Fibroblast of skin of scalp (primary cell): ENCODE data around the gene IRS2.
"Not testable (repeated sequence)": the region's sequence is repeated elsewhere in the genome, so short reads cannot be mapped to it uniquely, and the experiment has no call there.

Experiments used
- DNase-seq: peaks from one replicate; pipeline ENCODE4 v3.0.0-alpha.2; 2013

The IRS2 gene

DNA sequence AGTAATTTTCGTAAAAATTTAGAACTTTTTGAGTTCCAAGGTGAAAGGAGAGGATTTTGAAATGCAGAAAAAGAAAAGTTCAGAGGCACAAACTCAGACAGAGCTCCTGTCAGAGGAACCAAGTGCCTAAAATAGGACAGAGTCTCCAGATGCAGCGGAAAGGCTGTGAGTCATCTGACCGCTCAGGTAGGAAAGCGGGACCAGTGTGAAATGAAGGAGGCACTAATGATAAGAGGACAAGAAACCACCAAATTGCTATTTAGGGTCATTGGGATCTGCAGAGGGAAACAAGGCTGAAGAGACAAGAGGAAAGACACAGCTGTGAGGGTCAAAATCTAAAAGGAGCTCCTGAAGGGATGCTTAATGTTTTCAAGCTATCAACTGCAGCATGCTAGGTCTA lies 34.9 kb downstream of the IRS2 start:
- DNase-seq: no peak

- no peak for DNase-seq
Observed at GRCh38 chr13:109750221-109750775, 36.1 kb downstream of the IRS2 start.

GRCh38 chr13:109749365-109749764 lies 37.0 kb downstream of the IRS2 start:
- no peak for DNase-seq

DNA sequence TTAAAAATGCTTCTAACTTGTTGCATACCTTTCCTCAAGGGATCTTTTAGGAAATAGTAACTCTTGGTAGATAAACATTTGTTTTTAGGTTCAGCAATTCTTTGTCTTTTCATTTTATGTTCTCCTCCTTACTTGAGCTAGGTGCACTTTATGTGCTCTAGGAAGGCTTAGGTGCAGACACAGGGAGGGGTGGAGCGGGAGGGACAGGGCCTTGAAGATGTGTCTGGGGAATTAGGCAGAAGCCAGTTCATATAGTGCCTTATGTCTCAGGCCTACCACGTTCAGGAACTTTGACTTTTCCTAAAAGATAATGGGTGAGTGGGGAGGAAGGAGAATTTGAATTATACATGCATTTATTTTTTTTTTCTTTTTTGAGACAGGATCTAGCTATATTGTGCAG lies 37.7 kb downstream of the IRS2 start:
- no peak for DNase-seq

GRCh38 chr13:109747524-109747923 lies 38.9 kb downstream of the IRS2 start:
- DNase-seq: peak; percentile 27

DNA sequence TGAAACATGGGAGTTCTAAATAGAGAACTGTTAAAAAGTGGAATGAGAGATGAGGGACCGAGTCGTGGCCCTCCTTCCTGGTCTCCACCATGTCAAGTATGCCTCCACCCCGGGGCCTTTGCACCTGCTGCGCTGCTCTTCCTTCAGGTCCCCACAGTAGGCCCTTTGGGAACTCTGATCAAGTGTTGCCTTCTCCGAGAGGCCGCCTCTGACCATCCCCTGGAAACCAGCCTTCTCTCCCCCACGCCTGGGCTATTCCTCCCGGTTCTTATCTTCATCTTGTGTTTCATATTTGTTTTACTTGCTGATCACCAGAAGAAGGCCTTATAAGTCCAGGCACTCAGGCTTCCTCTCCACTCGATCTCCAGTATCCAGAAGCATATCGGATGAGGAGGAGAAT lies 40.0 kb downstream of the IRS2 start:
- no peak for DNase-seq

GRCh38 chr13:109745702-109746101 lies 40.7 kb downstream of the IRS2 start:
- DNase-seq: no peak

DNA sequence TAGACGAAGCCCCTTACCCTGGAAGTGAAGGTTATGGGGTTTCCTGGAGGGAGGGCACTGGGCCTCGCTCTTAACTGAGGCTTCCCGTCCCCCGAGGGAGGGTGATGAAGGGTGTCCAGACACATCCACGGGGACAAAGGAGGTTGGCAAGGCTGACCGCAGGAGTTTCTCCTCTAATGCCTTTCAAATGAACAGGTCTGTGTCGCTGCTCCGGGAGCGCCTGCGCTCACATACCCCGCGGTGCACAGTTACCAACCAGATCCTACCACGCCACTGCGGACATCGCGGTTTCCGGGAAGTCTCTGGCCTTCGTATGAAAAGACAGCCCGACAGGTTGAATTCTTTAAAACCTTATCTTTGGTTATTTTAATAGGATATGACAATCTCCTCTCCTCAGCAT lies 41.3 kb downstream of the IRS2 start:
- DNase-seq: no peak

DNA sequence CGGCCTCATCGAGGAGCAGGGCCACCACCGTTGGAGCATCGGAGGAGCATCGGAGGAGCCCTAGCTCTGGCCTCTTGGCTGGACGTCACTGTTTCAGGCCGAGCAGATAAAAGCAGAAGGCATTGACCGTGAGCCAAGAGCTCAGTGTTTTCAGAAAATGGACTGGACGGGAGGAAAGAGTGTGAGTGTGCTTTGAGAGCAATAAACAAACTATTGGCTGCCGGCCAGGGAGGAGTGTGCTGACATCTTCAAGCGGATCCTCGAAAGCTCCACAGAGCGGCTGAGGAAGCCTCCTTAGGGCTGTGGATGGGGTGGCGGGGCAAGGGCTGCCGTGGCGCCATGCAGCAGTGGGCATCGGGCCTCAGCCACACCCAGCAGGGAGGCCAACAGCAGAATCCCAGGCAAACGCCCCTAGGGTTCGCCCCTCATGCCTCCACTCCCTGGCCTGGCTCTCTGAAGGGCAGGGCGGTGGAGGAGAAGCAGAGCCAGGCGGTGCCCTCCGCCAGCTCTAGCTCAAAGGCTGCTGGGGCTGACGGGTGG lies 41.8 kb downstream of the IRS2 start:
- DNase-seq: no peak

DNA sequence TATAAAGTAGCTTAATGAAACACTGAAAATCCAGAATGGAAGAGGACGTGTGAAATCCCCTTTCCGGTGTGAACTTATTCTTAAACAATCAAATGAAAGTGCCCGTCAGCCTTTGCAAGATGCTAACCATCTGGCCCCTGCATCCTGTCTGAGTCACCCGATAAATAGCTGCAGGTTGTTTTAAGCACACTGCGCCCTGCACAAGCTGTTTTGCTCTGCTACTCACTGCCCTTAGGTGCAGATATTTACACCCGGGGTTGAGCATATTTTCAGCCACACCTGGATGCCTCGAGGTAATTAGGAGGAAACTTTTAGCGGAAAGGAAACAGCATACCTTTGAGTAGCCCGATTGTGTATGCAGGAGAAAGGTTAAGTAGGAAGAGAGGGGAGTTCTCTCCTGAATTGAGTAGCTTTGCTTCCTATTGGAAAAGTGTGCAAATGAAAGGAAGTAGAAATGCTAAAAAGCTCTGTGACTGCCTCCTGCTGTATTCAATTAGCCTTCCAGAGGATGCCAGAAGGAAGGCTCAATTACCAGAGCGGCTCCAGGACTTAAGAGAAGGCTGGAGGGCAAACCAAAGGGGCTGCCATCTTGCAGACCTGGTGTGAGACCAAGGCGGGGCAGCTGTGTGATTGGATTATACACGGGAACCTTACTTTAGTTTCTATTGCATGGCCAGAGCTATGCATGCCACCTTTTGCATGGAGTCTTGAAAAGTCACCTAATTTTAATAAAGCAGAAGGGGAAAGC lies 42.5 kb downstream of the IRS2 start:
- peak; percentile 34 for DNase-seq

DNA sequence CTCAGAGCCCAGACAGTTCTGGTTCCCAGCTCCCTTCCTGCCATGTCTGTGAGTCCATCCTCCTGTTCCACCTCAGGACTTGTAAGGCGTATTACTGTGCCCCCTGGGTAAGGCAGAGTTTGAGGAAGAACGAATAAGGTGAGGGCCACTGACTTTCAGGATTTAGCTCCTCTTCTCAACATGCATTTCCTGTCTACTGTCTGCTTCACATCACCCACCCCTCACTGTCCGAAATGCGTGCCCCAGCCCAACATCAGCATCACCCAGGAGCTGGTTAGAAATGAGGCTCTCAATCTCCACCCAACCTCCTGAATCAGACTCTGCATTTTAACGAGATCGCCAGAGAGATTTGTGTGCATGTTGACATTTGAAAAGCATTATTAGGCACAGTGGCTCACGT lies 44.4 kb downstream of the IRS2 start:
- no peak for DNase-seq

DNA sequence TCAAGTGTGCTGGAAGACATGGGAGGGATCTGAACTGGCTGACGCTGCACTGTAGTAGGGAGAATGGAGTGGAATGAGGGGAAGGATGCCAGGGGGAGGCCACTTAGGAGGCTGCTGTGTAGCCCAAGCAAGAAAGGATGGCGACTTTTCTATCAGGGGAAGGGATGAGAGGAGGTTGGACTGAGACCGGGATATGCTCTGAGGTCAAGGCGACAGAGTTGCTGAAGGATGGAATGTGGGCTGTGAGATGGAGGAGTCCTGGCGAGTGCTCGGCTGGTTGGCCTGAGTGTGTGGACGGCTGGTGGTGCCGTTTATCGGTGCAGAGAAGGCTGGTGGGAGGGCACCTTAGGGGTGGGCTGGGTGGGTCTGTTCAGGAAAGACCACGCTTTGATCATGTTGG lies 45.7 kb downstream of the IRS2 start:
- no peak for DNase-seq

- no peak for DNase-seq
Observed at GRCh38 chr13:109740121-109740520, 46.3 kb downstream of the IRS2 start.

- no peak for DNase-seq
Observed at GRCh38 chr13:109738298-109738746, 48.1 kb downstream of the IRS2 start.

GRCh38 chr13:109737606-109738005 lies 48.8 kb downstream of the IRS2 start:
- no peak for DNase-seq

DNA sequence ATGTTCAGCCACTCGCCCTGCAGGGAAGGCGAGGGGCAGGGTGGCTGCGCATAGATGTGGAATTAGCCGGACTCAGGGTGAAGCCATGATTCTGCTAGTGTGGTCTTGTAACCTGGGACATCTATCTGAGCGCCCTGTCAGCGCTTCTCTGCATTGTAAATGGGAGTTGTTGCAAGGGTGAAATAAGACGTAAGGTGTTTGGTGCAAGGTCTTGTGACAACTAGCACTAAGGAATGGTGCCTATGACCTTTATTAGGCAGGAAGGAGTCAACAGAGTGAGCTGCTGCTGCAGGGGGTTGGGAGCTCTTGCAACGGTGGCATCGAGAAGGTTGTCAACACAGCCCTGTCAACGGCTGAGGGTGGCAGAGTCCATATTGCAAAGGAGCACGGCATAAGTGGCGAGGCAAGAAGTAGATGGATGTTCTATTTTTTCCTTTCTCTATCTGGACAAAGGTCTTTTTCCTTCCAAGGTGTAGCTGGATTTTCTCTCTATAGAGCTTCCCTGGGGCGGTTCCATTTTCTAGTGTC lies 49.3 kb downstream of the IRS2 start:
- DNase-seq: no peak

- no peak for DNase-seq
Observed at GRCh38 chr13:109735436-109735966, 50.9 kb downstream of the IRS2 start.

GRCh38 chr13:109734002-109734785 lies 52.2 kb downstream of the IRS2 start:
- DNase-seq: no peak

DNA sequence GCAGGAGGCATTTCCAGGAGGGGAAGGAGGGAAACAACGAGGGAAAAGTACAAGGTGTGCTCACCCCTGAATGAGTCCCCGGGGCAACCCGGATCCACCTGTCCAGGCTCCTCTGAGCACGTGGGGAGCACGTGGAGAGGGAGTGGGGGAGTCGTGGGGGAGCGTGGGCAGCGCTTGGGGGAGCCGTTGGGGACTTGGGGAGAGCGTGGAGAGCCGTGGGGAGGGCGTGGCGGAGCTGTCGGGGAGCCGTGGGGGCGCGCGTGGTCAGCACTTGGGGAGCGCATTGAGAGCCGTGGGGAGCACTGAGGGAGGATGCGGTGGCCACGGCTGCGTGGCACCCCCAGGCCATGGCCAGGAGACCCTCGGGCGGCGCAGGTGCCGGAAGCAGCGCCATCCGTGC lies 52.8 kb downstream of the IRS2 start:
- no peak for DNase-seq

DNA sequence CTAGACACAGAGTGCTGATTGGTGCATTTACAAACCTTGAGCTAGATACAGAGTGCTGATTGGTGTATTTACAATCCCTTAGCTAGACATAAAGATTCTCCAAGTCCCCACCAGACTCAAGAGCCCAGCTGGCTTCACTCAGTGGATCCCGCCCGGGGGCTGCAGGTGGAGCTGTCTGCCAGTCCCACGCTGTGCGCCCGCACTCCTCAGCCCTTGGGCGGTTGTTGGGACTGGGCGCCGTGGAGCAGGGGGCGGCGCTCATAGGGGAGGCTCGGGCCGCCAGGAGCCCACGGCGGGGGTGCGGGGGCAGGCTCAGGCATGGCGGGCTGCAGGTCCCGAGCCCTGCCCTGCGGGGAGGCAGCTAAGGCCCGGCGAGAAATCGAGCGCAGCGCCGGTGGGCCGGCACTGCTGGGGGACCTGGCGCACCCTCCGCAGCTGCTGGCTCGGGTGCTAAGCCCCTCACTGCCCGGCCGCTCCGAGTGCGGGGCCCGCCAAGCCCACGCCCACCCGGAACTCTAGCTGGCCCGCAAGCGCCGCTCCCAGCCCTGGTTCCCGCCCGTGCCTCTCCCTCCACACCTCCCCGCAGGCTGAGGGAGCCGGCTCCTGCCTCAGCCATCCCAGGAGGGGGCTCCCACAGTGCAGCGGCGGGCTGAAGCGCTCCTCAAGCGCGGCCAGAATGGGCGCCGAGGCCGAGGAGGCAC lies 53.8 kb downstream of the IRS2 start:
- not testable (repeated sequence) for DNase-seq

DNA sequence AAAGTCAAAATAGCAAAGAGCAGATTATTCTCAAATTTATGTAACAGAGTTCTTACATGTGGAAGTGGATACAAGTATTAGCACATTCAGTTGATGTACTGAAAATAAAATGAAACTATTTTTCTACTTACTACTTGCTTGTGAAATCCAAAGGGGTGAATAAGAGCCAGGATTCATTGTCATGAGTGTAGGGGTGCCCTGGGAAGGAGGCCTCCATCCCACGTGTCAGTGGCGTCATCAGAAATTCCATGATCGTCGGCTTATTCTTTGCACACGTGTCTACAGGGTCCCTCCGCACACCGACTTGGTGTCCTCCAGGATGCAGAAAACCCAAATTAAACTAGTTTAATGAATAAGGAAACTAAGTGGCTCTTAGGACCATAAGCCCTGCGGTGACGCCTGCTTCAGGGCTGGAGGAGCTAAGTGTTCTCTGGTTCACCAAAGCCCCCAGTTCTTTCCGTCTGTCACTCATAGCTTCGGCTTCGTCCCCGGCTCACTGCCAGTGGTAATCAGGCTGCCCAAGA lies 55.5 kb downstream of the IRS2 start:
- no peak for DNase-seq
